Duodenal mucosa (tissue), 2 donors: Measurements from ENCODE around the gene CDK1.

Source experiments
- H3K27ac ChIP-seq: one replicate; pipeline ENCODE4 v1.7.0; 2013; ENCODE audit warnings: low read depth, low read length
- H3K27me3 ChIP-seq, 2 donors: one replicate each; pipeline ENCODE4 v1.7.0; 2013; ENCODE audit warnings: low read length in 2 of 2, control low read depth in 1 of 2; ENCODE audit not compliant: insufficient read depth in 2 of 2, control insufficient read depth in 1 of 2
- H3K36me3 ChIP-seq, 2 donors: one replicate each; pipeline ENCODE4 v1.7.0; 2013; ENCODE audit warnings: low read length in 2 of 2, control low read depth in 1 of 2; ENCODE audit not compliant: insufficient read depth in 2 of 2, control insufficient read depth in 1 of 2
- H3K4me1 ChIP-seq, 2 donors: one replicate each; pipeline ENCODE4 v1.7.0; 2013; ENCODE audit warnings: low read length in 2 of 2, control low read depth in 1 of 2; ENCODE audit not compliant: insufficient read depth in 2 of 2, control insufficient read depth in 1 of 2
- H3K4me3 ChIP-seq, 2 donors: one replicate each; pipeline ENCODE4 v1.7.0; 2013; ENCODE audit warnings: low read length in 2 of 2, low read depth in 1 of 2
- H3K9ac ChIP-seq, 2 donors: one replicate each; pipeline ENCODE4 v1.7.0; 2013; ENCODE audit warnings: low read length in 2 of 2, low read depth in 1 of 2
- H3K9me3 ChIP-seq, 2 donors: one replicate each; pipeline ENCODE4 v1.7.0; 2013; ENCODE audit warnings: low read length in 2 of 2, control low read depth in 1 of 2; ENCODE audit not compliant: control insufficient read depth in 1 of 2

Gene CDK1

GRCh38 chr10:60767424-60767823 lies 10.9 kb upstream of the CDK1 start:
- Histone ChIP-seq H3K9ac (no peak overlapping the region), H3K4me1 (no peaks in the 10 kb centered on the region), H3K27ac (no peak overlapping the region), H3K27me3 (no peaks in the 10 kb centered on the region), H3K4me3 (no peak overlapping the region), H3K9me3 (no peaks in the 10 kb centered on the region), H3K36me3 (no peaks in the 10 kb centered on the region)

GRCh38 chr10:60769406-60769805 lies 8.9 kb upstream of the CDK1 start:
- Histone ChIP-seq H3K4me3 (no peak overlapping the region), H3K9ac (no peak overlapping the region), H3K27me3 (no peaks in the 10 kb centered on the region), H3K4me1 (no peaks in the 10 kb centered on the region), H3K36me3 (no peaks in the 10 kb centered on the region), H3K9me3 (no peaks in the 10 kb centered on the region), H3K27ac (no peak overlapping the region)

GRCh38 chr10:60777696-60778213 lies 523 bp upstream of the CDK1 start:
- Histone ChIP-seq H3K36me3 (no peaks in the 10 kb centered on the region), H3K27ac (no peak overlapping the region), H3K9me3 (no peaks in the 10 kb centered on the region), H3K27me3 (no peaks in the 10 kb centered on the region), H3K4me1 (peaks cover 0 to 12% of the 10 kb centered on the region in 2 donors), H3K4me3 (peak overlapping the region; percentile 67 to 90), H3K9ac (peak overlapping the region; percentile 48 to 52)

- H3K27me3 ChIP-seq: no peaks in the 10 kb centered on the region
- peak overlapping the region; percentile 67 to 90 for H3K4me3 ChIP-seq
- peak overlapping the region; percentile 44 to 70 for H3K9ac ChIP-seq
- H3K36me3 ChIP-seq: no peaks in the 10 kb centered on the region
- no peaks in the 10 kb centered on the region for H3K9me3 ChIP-seq
- peaks cover 0 to 22% of the 10 kb centered on the region in 2 donors for H3K4me1 ChIP-seq
- no peak overlapping the region for H3K27ac ChIP-seq
Measured at GRCh38 chr10:60778971-60779796, 906 bp downstream of the CDK1 start.

- Histone ChIP-seq H3K9ac (no peak overlapping the region), H3K9me3 (no peaks in the 10 kb centered on the region), H3K4me3 (peak overlapping the region in 1 of 2 donors; percentile 13), H3K4me1 (peaks cover 0 to 22% of the 10 kb centered on the region in 2 donors), H3K36me3 (no peaks in the 10 kb centered on the region), H3K27ac (no peak overlapping the region), H3K27me3 (no peaks in the 10 kb centered on the region)
Measured at GRCh38 chr10:60781661-60782060, 3.4 kb downstream of the CDK1 start.

GRCh38 chr10:60784641-60785040 lies 6.4 kb downstream of the CDK1 start:
- Histone ChIP-seq H3K27ac (no peak overlapping the region), H3K4me1 (peaks cover 0 to 22% of the 10 kb centered on the region in 2 donors), H3K27me3 (no peaks in the 10 kb centered on the region), H3K9me3 (no peaks in the 10 kb centered on the region), H3K36me3 (no peaks in the 10 kb centered on the region), H3K9ac (no peak overlapping the region), H3K4me3 (no peak overlapping the region)

- H3K4me1 ChIP-seq: peaks cover 0 to 2% of the 10 kb centered on the region in 2 donors
- no peaks in the 10 kb centered on the region for H3K27me3 ChIP-seq
- no peaks in the 10 kb centered on the region for H3K36me3 ChIP-seq
- no peak overlapping the region for H3K9ac ChIP-seq
- no peaks in the 10 kb centered on the region for H3K9me3 ChIP-seq
- no peak overlapping the region for H3K27ac ChIP-seq
- H3K4me3 ChIP-seq: no peak overlapping the region
Measured at GRCh38 chr10:60788544-60788943, 10.3 kb downstream of the CDK1 start.

- H3K36me3 ChIP-seq: no peaks in the 10 kb centered on the region
- H3K9ac ChIP-seq: no peak overlapping the region
- H3K27me3 ChIP-seq: no peaks in the 10 kb centered on the region
- no peaks in the 10 kb centered on the region for H3K9me3 ChIP-seq
- no peak overlapping the region for H3K4me3 ChIP-seq
- no peaks in the 10 kb centered on the region for H3K4me1 ChIP-seq
- H3K27ac ChIP-seq: no peak overlapping the region
Measured at GRCh38 chr10:60789340-60789739, 11.1 kb downstream of the CDK1 start.

- no peak overlapping the region for H3K9ac ChIP-seq
- H3K9me3 ChIP-seq: no peaks in the 10 kb centered on the region
- H3K27ac ChIP-seq: no peak overlapping the region
- H3K36me3 ChIP-seq: no peaks in the 10 kb centered on the region
- H3K4me3 ChIP-seq: no peak overlapping the region
- no peaks in the 10 kb centered on the region for H3K27me3 ChIP-seq
- no peaks in the 10 kb centered on the region for H3K4me1 ChIP-seq
Measured at GRCh38 chr10:60794953-60795352, 16.7 kb downstream of the CDK1 start.

- Histone ChIP-seq H3K27ac (no peak overlapping the region), H3K36me3 (no peaks in the 10 kb centered on the region), H3K4me3 (no peak overlapping the region), H3K9ac (no peak overlapping the region), H3K9me3 (no peaks in the 10 kb centered on the region), H3K4me1 (no peaks in the 10 kb centered on the region), H3K27me3 (no peaks in the 10 kb centered on the region)
Measured at GRCh38 chr10:60795465-60796202, 17.4 kb downstream of the CDK1 start.
